Hematopoietic multipotent progenitor cell treated with erythropoietin and hydrocortisone succinate and interleukin-3 and kit ligand, for 17 days (in vitro differentiated cells): ENCODE data around the gene EFNB1.
A peak's percentile ranks its signal among the peaks of the same experiment; 100 is the strongest.
"Not testable (repeated sequence)": the region's sequence is repeated elsewhere in the genome, so short reads cannot be mapped to it uniquely, and the experiment has no call there.

Experiments
- DNase-seq: peaks from one replicate; pipeline ENCODE4 v3.0.0-alpha.2; 2015; ENCODE audit warnings: low spot score

The EFNB1 gene

GRCh38 chrX:68828740-68829581 lies at the start of gene EFNB1:
Gene EFNB1, plus strand, starts transcription at chrX:68829021. Its CDS starts 756 bp downstream, at chrX:68829777.
- peak; percentile 88 for DNase-seq

DNA sequence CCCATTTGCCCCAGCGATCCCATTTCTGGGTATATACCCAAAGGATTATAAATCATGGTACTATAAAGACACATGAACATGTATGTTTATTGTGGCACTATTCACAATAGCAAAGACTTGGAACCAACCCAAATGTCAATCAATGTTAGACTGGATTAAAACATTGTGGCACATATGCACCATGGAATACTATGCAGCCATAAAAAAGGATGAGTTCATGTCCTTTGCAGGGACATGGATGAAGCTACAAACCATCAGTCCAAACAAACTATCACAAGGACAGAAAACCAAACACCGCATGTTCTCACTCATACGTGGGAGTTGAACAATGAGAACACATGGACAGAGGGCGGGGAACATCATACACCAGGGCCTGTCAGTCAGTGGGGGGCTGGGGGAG lies 47.5 kb upstream of the EFNB1 start:
- DNase-seq = not testable (repeated sequence)

DNA sequence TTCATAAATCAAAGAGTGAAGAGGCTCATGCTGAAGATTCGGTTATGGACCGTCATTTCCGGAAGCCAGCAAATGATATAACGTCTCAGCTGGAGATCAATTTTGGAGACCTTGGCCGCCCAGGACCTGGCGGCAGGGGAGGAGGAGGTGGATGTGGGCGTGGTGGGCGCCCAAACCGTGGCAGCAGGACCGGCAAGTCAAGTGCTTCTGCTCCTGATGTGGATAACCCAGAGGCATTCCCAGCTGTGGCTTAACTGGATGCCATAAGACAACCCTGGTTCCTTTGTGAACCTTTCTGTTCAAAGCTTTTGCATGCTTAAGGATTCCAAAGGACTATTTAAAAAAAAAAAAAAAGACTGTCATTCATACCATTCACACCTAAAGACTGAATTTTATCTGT lies 44.0 kb upstream of the EFNB1 start:
- no peak for DNase-seq

GRCh38 chrX:68786581-68786980 lies 42.2 kb upstream of the EFNB1 start:
- not testable (repeated sequence) for DNase-seq

DNA sequence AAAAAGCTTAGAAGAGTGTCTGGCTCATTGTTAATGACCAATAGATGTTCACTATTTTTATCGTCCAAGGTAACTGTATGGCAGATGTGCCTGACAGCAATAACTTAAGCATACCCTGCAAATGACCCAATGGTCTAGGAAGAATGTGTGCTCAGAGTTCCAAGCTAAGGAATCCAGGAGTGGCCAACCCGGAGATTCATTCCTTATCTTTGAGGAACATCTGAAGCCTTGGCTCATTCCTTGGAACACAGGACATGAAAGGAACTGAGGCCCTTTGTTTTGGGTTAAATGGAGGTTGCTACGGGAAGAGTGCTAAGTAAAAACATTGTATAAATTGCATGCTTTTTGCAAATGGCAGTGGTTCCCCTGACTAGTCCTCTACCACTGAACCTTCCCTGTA lies 38.9 kb upstream of the EFNB1 start:
- no peak for DNase-seq

DNA sequence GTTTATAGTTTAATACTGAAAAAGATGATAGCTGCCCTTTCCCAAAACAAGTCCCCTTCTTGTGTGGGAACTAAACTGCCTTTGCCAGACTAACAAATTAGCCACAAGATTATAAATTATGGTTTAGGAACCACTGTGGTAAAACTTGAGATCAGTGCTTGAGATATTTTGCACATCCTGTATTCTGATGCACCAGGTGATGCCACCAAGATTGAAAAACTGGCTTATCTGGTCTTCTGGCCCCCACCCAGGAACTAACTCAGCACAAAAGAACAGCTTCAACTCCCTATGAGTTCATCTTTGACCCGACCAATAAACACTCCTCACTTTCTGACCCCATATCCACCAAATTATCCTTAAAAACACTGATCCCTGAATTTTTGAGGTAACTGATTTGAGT lies 36.7 kb upstream of the EFNB1 start:
- DNase-seq = no peak

DNA sequence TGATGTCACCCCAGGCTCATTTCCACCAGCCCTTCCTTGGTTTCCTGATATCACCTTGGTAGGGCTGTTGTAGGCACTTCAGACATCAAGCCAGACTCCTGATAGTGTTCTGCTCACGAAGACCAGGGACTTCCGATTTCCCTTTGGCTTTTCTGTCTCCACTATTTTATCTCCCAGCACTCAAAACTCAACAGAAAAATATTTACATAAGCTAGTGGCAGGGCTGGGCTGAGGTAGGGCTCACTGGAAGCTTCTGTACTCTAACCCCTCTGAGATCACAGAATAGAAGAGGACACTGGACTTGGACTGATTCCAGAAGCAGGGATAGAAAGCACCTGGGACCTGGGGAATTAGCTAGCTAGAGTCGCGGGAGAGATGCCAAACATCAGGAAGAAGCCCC lies 34.4 kb upstream of the EFNB1 start:
- no peak for DNase-seq

DNA sequence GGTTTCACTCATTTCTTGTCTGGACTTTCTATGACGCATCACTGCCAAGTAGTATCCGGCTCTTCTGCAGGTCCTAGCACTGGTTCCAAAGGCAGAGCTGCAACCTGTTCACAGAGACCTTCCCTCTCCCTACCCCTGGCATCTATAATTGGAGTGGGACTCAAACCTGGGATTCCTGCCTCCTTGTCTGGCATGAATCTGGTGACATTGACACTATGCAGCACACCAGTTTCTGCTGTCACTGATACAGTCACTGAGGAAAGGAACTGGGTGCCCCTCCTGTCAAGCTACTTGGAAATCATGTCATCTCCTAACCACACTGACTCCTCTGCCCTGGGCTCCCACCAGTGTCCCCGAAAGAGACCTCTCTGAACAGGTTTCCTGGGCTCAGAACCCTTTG lies 33.1 kb upstream of the EFNB1 start:
- DNase-seq = no peak

- not testable (repeated sequence) for DNase-seq
Observed at GRCh38 chrX:68798400-68798799, 30.4 kb upstream of the EFNB1 start.

- DNase-seq = no peak
Observed at GRCh38 chrX:68801737-68802290, 27.0 kb upstream of the EFNB1 start.

DNA sequence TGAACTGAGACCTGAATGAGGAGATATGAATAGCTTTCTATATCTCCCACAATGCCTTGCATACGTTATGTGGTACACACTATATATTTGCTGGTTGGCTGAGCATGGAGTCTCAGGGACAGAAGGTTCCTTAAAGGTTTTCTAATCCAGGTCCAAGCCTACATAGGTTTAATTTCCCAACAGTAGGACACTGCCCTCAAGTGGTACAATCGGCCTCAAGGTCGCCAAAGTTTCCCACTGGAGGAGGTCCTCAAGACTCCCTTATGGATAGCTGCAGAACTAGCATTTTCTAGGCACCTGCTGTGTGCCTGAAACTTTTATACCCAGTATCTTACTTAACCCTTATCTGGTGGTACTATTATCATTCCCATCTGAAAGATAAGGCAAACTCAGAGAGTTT lies 21.0 kb upstream of the EFNB1 start:
- no peak for DNase-seq

DNA sequence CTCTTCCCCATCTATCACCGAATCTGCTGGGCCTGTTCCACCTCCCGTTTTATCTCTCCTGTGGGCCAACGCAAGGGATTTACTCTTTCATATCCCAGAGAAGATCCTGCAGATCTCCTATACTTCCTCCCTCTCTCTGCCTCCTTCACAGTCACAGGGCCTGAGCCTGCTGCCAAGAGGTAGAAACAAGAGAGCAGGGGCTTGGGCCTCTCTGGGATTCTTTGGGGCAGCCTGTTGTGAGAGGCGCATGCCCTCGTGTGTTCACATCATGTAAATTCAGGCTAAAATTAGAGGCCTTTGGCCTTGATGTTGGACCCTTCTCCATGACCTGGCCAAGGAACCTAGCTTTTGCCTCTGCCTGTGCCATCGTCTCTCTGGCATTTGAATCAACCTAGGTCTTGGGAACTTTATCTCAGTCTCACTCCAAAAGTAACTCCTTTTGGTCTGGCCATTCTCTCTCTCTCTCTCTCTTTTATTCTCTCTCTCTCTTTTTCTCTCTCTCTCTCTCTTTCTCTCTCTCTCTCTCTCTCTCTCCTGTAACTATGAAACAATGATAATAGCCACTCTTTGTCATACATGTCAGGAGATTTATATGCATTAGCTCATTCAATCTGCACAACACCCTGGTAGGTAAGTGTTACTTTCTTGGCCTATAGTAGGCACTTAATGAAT lies 20.0 kb upstream of the EFNB1 start:
- no peak for DNase-seq

GRCh38 chrX:68820476-68821110 lies 8.2 kb upstream of the EFNB1 start:
- DNase-seq = no peak

DNA sequence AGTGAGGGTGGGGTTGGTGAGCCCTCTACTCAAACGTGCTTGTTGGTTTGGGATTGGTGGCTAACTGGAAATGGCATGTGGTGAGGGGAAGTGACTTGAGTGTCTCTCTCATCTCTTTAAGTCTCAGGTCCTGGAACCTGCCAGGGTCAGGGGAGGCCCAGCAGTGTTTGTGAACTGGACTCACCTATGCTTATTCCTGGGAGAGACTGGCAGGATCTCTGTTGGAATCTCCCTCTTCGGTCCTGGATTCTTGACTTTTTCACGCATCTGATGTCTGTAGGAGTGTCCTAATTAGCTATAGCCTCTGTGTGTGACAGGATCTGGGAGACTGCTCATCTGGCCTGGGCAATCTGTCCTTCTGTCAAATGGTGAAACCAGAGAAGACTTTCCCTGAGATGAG lies 7.2 kb upstream of the EFNB1 start:
- no peak for DNase-seq

GRCh38 chrX:68822641-68823410 lies 6.0 kb upstream of the EFNB1 start:
- DNase-seq = no peak

- DNase-seq = no peak
Observed at GRCh38 chrX:68823413-68824151, 5.2 kb upstream of the EFNB1 start.

GRCh38 chrX:68824152-68824433 lies 4.7 kb upstream of the EFNB1 start:
- DNase-seq = no peak

- DNase-seq = no peak
Observed at GRCh38 chrX:68824565-68825125, 4.2 kb upstream of the EFNB1 start.

GRCh38 chrX:68826113-68826980 lies 2.5 kb upstream of the EFNB1 start:
- no peak for DNase-seq

- DNase-seq = no peak
Observed at GRCh38 chrX:68827256-68827655, 1.6 kb upstream of the EFNB1 start.
